PC-3 (cell line): ENCODE results near the gene TWSG1. TPM values are rescaled to one million over a fixed set of nuclear protein-coding genes. Genes with fewer than 3 reads are reported as not detected.

Experiments used
- ATAC-seq: fragments of 200-7000 bp; cut with Tn5 transposase; 2 replicates; pipeline ENCODE4 v1.9.1; 2020; ENCODE audit warnings: mild to moderate bottlenecking, moderate library complexity
- BruUV-seq: library from RNA; stranded (reverse); fragments of 400-500 nt; replicated peaks from 2 replicates; lab custom pipeline; 2021; lab: Mats Ljungman, UMichigan
- CTCF ChIA-PET: fragments of 300-600 bp; sonication (Branson Sonifier 250); formaldehyde crosslinking; loops from one replicate; lab custom pipeline; 2022; ENCODE audit warnings: antibody characterized with exemption; lab: Charles Lee
- POLR2A ChIA-PET: fragments of 300-600 bp; sonication (Branson Sonifier 250); formaldehyde crosslinking; loops from one replicate; lab custom pipeline; 2022; ENCODE audit warnings: antibody characterized with exemption; ENCODE audit not compliant: unreplicated experiment; lab: Charles Lee
- DNase-seq: peaks from one replicate; pipeline ENCODE4 v3.0.0-alpha.2; 2015
- H2AFZ ChIP-seq: fragments of 300-600 bp; sonication (generic); 2 replicates; pipeline ENCODE4 v1.6.0; 2016; ENCODE audit warnings: antibody characterized with exemption, low read length
- H3F3A ChIP-seq: fragments of 300-600 bp; sonication (generic); one replicate; pipeline ENCODE4 v1.6.0; 2017; ENCODE audit warnings: antibody characterized with exemption, low read length, control low read depth, mild to moderate bottlenecking; ENCODE audit not compliant: unreplicated experiment
- H3K27ac ChIP-seq: fragments of 300-600 bp; sonication (generic); 2 replicates; pipeline ENCODE4 v1.5.1; 2016; ENCODE audit warnings: mild to moderate bottlenecking, low read length
- H3K27me3 ChIP-seq: fragments of 300-600 bp; sonication (generic); 2 replicates; pipeline ENCODE4 v1.6.1; 2016; ENCODE audit warnings: low read length, mixed read lengths
- H3K36me3 ChIP-seq: fragments of 300-600 bp; sonication (generic); 2 replicates; pipeline ENCODE4 v1.6.1; 2016; ENCODE audit warnings: low read depth, mixed run types, low read length, mixed read lengths
- H3K4me1 ChIP-seq: fragments of 300-600 bp; sonication (generic); 2 replicates; pipeline ENCODE4 v1.5.1; 2016; ENCODE audit warnings: low read length; ENCODE audit not compliant: insufficient read depth
- H3K4me2 ChIP-seq: fragments of 300-600 bp; sonication (generic); 2 replicates; pipeline ENCODE4 v1.6.0; 2016; ENCODE audit warnings: low read length
- H3K4me3 ChIP-seq: fragments of 300-600 bp; sonication (generic); 2 replicates; pipeline ENCODE4 v1.5.1; 2016; ENCODE audit warnings: mild to moderate bottlenecking, low read length, mixed read lengths
- H3K79me2 ChIP-seq: fragments of 300-600 bp; sonication (generic); 2 replicates; pipeline ENCODE4 v1.6.1; 2017; ENCODE audit warnings: low read length, mixed read lengths
- H3K9ac ChIP-seq: fragments of 300-600 bp; sonication (generic); 2 replicates; pipeline ENCODE4 v1.6.0; 2016; ENCODE audit warnings: mild to moderate bottlenecking, low read length
- H3K9me2 ChIP-seq: fragments of 300-600 bp; sonication (generic); replicated peaks from 2 replicates; pipeline ENCODE4 v1.6.1; 2016; ENCODE audit warnings: mixed run types, low read length, mixed read lengths
- H3K9me3 ChIP-seq: fragments of 300-600 bp; sonication (generic); 2 replicates; pipeline ENCODE4 v1.6.1; 2016; ENCODE audit warnings: low read length, mixed read lengths
- H4K20me1 ChIP-seq: fragments of 300-600 bp; sonication (generic); 2 replicates; pipeline ENCODE4 v1.6.1; 2016; ENCODE audit warnings: low read length, mixed read lengths
- EZH2 ChIP-seq: fragments of 300-600 bp; sonication (generic); IDR thresholded peaks from one replicate; pipeline ENCODE4 v1.6.1; 2017; ENCODE audit warnings: antibody characterized with exemption, mild to moderate bottlenecking, low read length; ENCODE audit not compliant: unreplicated experiment
- EZH2phosphoT487 ChIP-seq: fragments of 300-600 bp; sonication (generic); IDR thresholded peaks from 2 replicates; pipeline ENCODE4 v1.6.1; 2018; ENCODE audit warnings: mild to moderate bottlenecking, antibody characterized with exemption, low read length, borderline replicate concordance
- intact Hi-C: fragments of 100-400 bp; cut with micrococcal nuclease; formaldehyde crosslinking; loops from 2 replicates; pipeline ENCODE4 v1.9.0; 2023
- total RNA-seq: library from RNA; depleted of rRNA; stranded (reverse); fragments of >200 nt; gene quantifications from 2 replicates; pipeline ENCODE4 v1.2.3, GENCODE V29; 2014
- TF ChIP-seq, protein P1 (sequence below): fragments of 300-600 bp; sonication (generic); conservative IDR thresholded peaks from 2 replicates; pipeline ENCODE4 v1.5.1; 2017; ENCODE audit warnings: antibody characterized with exemption, low read depth, mild to moderate bottlenecking, low read length

Gene TWSG1
- total RNA-seq, 1 experiment from 2014 or later = 32.8 TPM

DNA sequence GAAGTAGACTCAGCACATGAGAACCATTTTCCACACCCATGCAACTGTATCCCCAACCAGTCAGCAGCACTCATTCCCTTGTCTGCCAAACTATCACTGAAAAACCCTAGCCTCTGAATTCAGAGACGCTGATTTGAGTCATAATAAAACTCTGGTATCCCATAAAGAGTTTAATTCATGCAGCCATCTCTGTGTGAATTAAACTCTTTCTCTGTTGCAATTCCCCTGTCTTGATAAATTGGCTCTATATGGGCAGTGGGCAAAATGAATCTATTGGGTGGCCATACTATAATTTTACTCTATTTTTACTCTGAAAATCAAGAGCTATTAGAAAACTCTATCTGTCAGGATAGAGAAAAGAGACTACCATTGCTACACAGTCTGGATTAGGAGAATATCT lies 40.6 kb upstream of the TWSG1 start:
- Histone ChIP-seq H3K27ac (no peak overlapping the region), H2AFZ (no peak overlapping the region), H3K9ac (no peak overlapping the region), H3K36me3 (0 out of 2 replicates have a peak, but pooled peaks cover 3% of the 10 kb centered on the region), H3K9me2 (no peaks in the 10 kb centered on the region), H3K4me3 (no peak overlapping the region), H3F3A (no peaks in the 10 kb centered on the region), H4K20me1 (no peaks in the 10 kb centered on the region), H3K9me3 (peaks cover 6% of the 10 kb centered on the region; the same call in 1 of the 2 replicates), H3K4me1 (peaks cover 13% of the 10 kb centered on the region), H3K27me3 (no peaks in the 10 kb centered on the region), H3K4me2 (no peak overlapping the region), H3K79me2 (no peaks in the 10 kb centered on the region)
- BruUV-seq = no TSS peak
- CTCF ChIA-PET = no interaction called here
- no peak for ATAC-seq
- intact Hi-C loops = no loop called here
- POLR2A ChIA-PET = no interaction called here
- no peak for DNase-seq
- TF ChIP-seq EZH2 = no peak
- TF ChIP-seq, protein P1, sequence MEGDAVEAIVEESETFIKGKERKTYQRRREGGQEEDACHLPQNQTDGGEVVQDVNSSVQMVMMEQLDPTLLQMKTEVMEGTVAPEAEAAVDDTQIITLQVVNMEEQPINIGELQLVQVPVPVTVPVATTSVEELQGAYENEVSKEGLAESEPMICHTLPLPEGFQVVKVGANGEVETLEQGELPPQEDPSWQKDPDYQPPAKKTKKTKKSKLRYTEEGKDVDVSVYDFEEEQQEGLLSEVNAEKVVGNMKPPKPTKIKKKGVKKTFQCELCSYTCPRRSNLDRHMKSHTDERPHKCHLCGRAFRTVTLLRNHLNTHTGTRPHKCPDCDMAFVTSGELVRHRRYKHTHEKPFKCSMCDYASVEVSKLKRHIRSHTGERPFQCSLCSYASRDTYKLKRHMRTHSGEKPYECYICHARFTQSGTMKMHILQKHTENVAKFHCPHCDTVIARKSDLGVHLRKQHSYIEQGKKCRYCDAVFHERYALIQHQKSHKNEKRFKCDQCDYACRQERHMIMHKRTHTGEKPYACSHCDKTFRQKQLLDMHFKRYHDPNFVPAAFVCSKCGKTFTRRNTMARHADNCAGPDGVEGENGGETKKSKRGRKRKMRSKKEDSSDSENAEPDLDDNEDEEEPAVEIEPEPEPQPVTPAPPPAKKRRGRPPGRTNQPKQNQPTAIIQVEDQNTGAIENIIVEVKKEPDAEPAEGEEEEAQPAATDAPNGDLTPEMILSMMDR = no peak
- no peak for TF ChIP-seq EZH2phosphoT487

DNA sequence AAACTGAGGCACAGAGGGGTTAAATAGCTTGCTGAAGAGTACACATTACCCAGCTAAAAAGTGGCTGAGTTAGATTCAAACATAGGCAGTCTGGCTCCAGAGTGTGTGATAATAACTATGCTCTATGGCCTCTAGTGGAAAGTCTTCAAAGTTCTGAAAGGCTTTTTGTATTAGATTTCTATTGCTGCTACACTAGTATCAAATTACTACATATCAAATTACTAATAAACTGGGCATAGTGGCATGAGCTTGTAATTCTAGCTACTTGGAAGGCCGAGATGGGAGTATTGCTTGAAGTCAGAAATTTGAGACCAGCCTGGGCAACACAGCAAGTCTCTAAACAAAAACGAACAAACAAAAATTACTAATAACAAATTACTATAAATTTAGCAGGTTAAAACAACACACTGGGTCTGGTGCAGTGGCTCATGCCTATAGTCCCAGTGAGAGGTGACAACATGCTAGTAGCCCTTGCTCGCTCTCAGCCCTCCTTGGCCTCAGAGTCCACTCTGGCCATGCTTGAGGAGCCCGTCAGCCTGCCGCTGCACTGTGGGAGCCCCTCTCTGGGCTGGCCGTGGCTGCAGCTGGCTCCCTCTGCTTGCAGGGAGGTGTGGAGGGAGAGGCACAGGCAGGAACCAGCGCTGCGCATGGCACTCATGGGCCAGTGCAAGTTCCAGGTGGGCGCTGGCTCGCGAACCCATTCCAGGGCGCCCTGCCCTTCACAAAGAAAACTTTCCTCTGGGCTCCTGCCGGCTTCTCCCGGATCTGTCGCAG lies 38.2 kb upstream of the TWSG1 start:
- H3K4me1 ChIP-seq = peaks cover 13% of the 10 kb centered on the region
- DNase-seq = peak; percentile 82
- H3K9ac ChIP-seq = no peak overlapping the region
- TF ChIP-seq EZH2phosphoT487 = no peak
- TF ChIP-seq, protein P1 = no peak
- TF ChIP-seq EZH2 = no peak
- H3K4me3 ChIP-seq = no peak overlapping the region
- no peaks in the 10 kb centered on the region for H3F3A ChIP-seq
- peak overlapping the region; percentile 31; the same call in 1 of the 2 replicates for H3K27ac ChIP-seq
- no peaks in the 10 kb centered on the region for H4K20me1 ChIP-seq
- H3K79me2 ChIP-seq = no peaks in the 10 kb centered on the region
- H2AFZ ChIP-seq = no peak overlapping the region
- BruUV-seq = no TSS peak
- peaks cover 6% of the 10 kb centered on the region; the same call in 1 of the 2 replicates for H3K9me3 ChIP-seq
- ATAC-seq = peak; percentile 98
- intact Hi-C loops = loop anchor here (1.0 kb wide), 1 partner anchor 218 kb away; no protein-coding TSS in a partner anchor
- H3K9me2 ChIP-seq = no peaks in the 10 kb centered on the region
- H3K27me3 ChIP-seq = no peaks in the 10 kb centered on the region
- ChIA-PET CTCF (interaction anchor here (0.6 to 1.2 kb wide), 4 partner anchors 40 to 426 kb away, joined by 3 to 7 read pairs (median 4); no protein-coding TSS in a partner anchor), POLR2A (no interaction called here)
- peak overlapping the region; percentile 54; the same call in 1 of the 2 replicates for H3K4me2 ChIP-seq
- H3K36me3 ChIP-seq = 0 out of 2 replicates have a peak, but pooled peaks cover 3% of the 10 kb centered on the region
